Measurements from ENCODE around the gene C17orf100. TPM values are rescaled to one million over a fixed set of nuclear protein-coding genes. Genes with fewer than 3 reads are reported as not detected.

C17orf100 gene
- total RNA-seq, 1 experiment from 2014 or later, result 0.70 TPM

DNA sequence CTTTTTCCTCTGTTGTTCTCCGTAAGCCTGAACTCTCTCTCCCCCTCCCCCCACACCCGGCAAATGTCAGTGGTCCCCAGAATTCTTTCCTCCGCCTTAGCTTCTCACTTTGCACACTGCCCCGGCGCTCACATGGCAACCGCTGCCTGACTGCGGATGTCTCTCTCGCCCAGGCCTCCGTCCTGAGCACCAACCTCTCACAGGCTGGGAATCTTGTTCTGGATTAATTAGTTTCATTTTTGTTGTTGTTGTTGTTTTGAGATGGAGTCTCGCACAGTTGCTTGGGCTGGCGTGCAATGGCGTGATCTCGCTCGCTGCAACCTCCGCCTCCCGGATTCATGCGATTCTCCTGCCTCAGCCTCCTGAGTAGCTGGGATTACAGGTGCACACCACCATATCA lies 16.7 kb downstream of the C17orf100 start:
- H3K23ac ChIP-seq (ENCODE audit: insufficient read length, low read depth, low read length), result no peak overlapping the region
- no peak overlapping the region for H2BK20ac ChIP-seq (ENCODE audit: low read depth, low read length, poor library complexity, severe bottlenecking)
- no peaks in the 10 kb centered on the region for H3K79me2 ChIP-seq (ENCODE audit: insufficient read depth, low read length)
- Mint-ChIP-seq H3K36me3 (ENCODE audit: insufficient read depth in 1 of 3, low read depth in 3 of 3) (no peaks in the 10 kb centered on the region), H3K9me3 (no peaks in the 10 kb centered on the region), H3K4me3 (no peak overlapping the region; a peak in 1 of 5 replicates), H3K27ac (no peak overlapping the region), H3K4me1 (peaks cover 0 to 4% of the 10 kb centered on the region in 2 experiments; a peak in 1 of 4 replicates), H3K27me3 (ENCODE audit: low read depth) (peaks cover 50% of the 10 kb centered on the region)
- H3K79me1 ChIP-seq (ENCODE audit: insufficient read depth, low read depth, low read length, poor library complexity, severe bottlenecking), result no peaks in the 10 kb centered on the region
- H3K4me1 ChIP-seq (ENCODE audit: insufficient read depth, low read length), result no peaks in the 10 kb centered on the region
- no peak for DNase-seq
- H2BK15ac ChIP-seq (ENCODE audit: low read depth, low read length), result no peak overlapping the region
- H3K18ac ChIP-seq (ENCODE audit: insufficient read length, low read depth, low read length), result no peak overlapping the region
- H2AFZ ChIP-seq (ENCODE audit: low read length), result no peak overlapping the region
- H4K5ac ChIP-seq (ENCODE audit: insufficient read length, low read depth, low read length), result no peak overlapping the region
- no peak overlapping the region for H4K8ac ChIP-seq (replicated peaks; ENCODE audit: insufficient read length, low read depth, low read length)
- H2BK12ac ChIP-seq (ENCODE audit: insufficient read length, low read depth, low read length), result no peak overlapping the region
- no CpG with 5 or more reads among the region's 17 CpGs for WGBS (ENCODE audit: extremely low coverage, insufficient read length, low lambda C conversion rate)
- no peak overlapping the region for H2BK5ac ChIP-seq (ENCODE audit: insufficient read length, low read length)
- no peak overlapping the region for H3K14ac ChIP-seq (ENCODE audit: insufficient read depth, low read length)
- no peaks in the 10 kb centered on the region for H4K20me1 ChIP-seq (ENCODE audit: control insufficient read depth, insufficient read depth, insufficient read length)
- no peak overlapping the region for H3K9ac ChIP-seq (ENCODE audit: extremely low read depth, insufficient read length, low read length)
- H2AK5ac ChIP-seq (ENCODE audit: insufficient read length, low read length), result no peak overlapping the region
- no peaks in the 10 kb centered on the region for H3K23me2 ChIP-seq (ENCODE audit: insufficient read length, low read depth, low read length, poor library complexity, severe bottlenecking)
- H3K9me3 ChIP-seq (ENCODE audit: control insufficient read depth, low read depth, low read length), result no peaks in the 10 kb centered on the region
- no peak overlapping the region for H3K27ac ChIP-seq (ENCODE audit: insufficient read length, low read depth, low read length)
- no peak overlapping the region for H2BK120ac ChIP-seq (ENCODE audit: low read depth, low read length, poor library complexity, severe bottlenecking)
- H3K4me2 ChIP-seq (ENCODE audit: insufficient read depth, insufficient read length, low read length), result no peak overlapping the region
- TF ChIP-seq, protein P1, sequence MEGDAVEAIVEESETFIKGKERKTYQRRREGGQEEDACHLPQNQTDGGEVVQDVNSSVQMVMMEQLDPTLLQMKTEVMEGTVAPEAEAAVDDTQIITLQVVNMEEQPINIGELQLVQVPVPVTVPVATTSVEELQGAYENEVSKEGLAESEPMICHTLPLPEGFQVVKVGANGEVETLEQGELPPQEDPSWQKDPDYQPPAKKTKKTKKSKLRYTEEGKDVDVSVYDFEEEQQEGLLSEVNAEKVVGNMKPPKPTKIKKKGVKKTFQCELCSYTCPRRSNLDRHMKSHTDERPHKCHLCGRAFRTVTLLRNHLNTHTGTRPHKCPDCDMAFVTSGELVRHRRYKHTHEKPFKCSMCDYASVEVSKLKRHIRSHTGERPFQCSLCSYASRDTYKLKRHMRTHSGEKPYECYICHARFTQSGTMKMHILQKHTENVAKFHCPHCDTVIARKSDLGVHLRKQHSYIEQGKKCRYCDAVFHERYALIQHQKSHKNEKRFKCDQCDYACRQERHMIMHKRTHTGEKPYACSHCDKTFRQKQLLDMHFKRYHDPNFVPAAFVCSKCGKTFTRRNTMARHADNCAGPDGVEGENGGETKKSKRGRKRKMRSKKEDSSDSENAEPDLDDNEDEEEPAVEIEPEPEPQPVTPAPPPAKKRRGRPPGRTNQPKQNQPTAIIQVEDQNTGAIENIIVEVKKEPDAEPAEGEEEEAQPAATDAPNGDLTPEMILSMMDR (conservative IDR thresholded peaks at IDR 0.05), result no peak
- no peak overlapping the region for H3K4ac ChIP-seq (ENCODE audit: low read depth, low read length)
- H3T11ph ChIP-seq (ENCODE audit: low read length), result no peak overlapping the region
- H4K91ac ChIP-seq (ENCODE audit: insufficient read length, low read depth, low read length), result no peak overlapping the region
- H3K56ac ChIP-seq (ENCODE audit: insufficient read length, low read depth, low read length), result no peak overlapping the region
- H3K27me3 ChIP-seq (ENCODE audit: insufficient read depth, low read length), result peaks cover 4% of the 10 kb centered on the region

Measured in H9 (cell line).